ENCODE measurements around the gene USP49.

DNA sequence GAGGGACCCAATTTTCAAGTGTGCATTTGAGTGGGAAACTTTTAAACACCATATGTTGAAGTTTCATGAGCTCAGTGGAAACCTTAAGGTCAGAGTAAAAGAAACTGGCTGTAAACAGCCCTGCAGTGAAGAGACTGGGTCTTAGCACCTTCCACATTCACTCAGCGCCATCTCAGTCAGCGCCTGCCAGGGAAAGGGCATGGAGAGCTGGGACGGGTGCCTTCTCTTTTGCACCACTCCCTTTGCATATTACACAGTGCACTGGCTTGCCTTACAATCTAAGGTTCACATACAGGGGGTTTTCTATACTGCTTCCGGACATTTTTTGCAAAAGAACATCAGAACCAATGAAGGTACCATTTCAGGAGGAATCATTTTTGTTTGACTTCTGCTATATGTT is 103.2 kb downstream of the USP49 start:
- TF ChIP-seq CTCF (conservative IDR thresholded peaks at IDR 0.05; ENCODE audit: low read length) (no peak), EZH2phosphoT487 (IDR thresholded peaks at IDR 0.05; ENCODE audit: borderline replicate concordance, low read depth, low read length) (no peak)

All from OCI-LY7 (cell line).